ENCODE data around the gene TIA1.

GRCh38 chr2:70214365-70214764 lies 34.1 kb downstream of the TIA1 start:
- TF ChIP-seq POLR2A (IDR thresholded peaks at IDR 0.05) (no peak), CTCF (IDR thresholded peaks at IDR 0.05) (no peak)
